ENCODE results near the gene RTCB.

Gene RTCB

DNA sequence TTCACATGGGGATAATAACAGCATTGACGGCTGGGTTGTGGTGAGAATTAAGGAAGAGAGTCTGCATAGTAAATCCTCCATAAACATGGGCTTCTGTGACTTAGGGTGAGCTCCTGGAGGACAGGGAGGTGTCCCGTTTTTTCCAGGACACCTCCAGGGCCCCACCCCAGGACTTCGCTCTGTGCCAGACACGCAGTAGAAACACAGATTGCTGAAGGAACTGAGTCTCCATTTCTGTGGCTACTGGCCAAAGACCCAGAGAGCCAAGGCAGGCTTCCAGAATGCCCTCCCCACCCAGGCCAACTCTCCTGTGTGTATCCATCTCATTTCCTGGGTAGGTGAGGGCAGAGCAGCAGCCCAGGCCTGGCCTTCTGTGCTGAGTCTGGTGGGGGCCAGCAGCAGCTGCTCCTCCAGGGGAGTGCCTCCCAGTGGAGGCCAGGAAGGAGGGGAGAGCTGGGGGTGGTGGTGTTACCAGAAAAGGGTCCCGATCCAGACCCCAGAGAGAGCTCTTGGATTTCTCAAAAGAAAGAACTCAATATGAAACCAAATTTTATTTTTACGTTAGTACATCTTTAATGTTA is 63.9 kb downstream of the RTCB start:
- H3K36me3 ChIP-seq = no peaks in the 10 kb centered on the region
- H3K4me1 ChIP-seq (ENCODE audit: control insufficient read depth in 1 of 2, insufficient read depth in 1 of 2, low read depth in 1 of 2, low read length in 1 of 2) = no peaks in the 10 kb centered on the region
- H3K27ac ChIP-seq = no peak overlapping the region
- H3K27me3 ChIP-seq = peaks cover 26% of the 10 kb centered on the region
- no peaks in the 10 kb centered on the region for H3K9me3 ChIP-seq
- H3K4me3 ChIP-seq (ENCODE audit: low read depth in 1 of 2, low read length in 1 of 2) = no peak overlapping the region
- TF ChIP-seq CTCF (IDR thresholded peaks at IDR 0.05) = no peak

- TF ChIP-seq CTCF (IDR thresholded peaks at IDR 0.05) = no peak
- H3K4me3 ChIP-seq (ENCODE audit: low read depth in 1 of 2, low read length in 1 of 2) = no peak overlapping the region
- H3K27me3 ChIP-seq = peaks cover 47% of the 10 kb centered on the region
- H3K36me3 ChIP-seq = no peaks in the 10 kb centered on the region
- no peaks in the 10 kb centered on the region for H3K4me1 ChIP-seq (ENCODE audit: control insufficient read depth in 1 of 2, insufficient read depth in 1 of 2, low read depth in 1 of 2, low read length in 1 of 2)
- no peak overlapping the region for H3K27ac ChIP-seq
- no peaks in the 10 kb centered on the region for H3K9me3 ChIP-seq
Measured at GRCh38 chr22:32343941-32344340, 68.1 kb downstream of the RTCB start.

DNA sequence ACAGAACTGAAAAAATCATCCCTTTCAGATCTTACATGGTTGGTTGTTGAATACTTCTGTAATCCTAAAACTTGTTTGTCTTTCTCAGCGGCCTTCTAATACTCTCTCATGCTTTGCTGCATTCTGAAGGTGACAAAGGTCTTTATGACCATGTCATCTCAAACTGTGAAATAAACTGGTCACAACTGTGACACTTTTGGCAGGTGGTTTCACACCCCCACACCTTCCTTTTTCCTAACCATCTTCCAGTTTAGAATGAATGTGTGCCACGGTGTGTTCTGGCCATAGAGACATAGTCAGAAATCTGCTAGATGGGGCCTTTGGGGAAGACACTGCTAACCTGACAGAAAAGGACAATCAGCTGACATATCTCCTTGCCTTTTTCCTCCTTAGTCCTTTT is 69.1 kb downstream of the RTCB start:
- Histone ChIP-seq H3K4me1 (ENCODE audit: control insufficient read depth in 1 of 2, insufficient read depth in 1 of 2, low read depth in 1 of 2, low read length in 1 of 2) (no peaks in the 10 kb centered on the region), H3K4me3 (ENCODE audit: low read depth in 1 of 2, low read length in 1 of 2) (no peak overlapping the region), H3K36me3 (no peaks in the 10 kb centered on the region), H3K27me3 (peaks cover 53% of the 10 kb centered on the region), H3K27ac (no peak overlapping the region), H3K9me3 (no peaks in the 10 kb centered on the region)
- no peak for TF ChIP-seq CTCF (IDR thresholded peaks at IDR 0.05)

GRCh38 chr22:32341122-32341740 is 70.8 kb downstream of the RTCB start:
- H3K36me3 ChIP-seq = no peaks in the 10 kb centered on the region
- H3K27me3 ChIP-seq = peaks cover 64% of the 10 kb centered on the region
- no peak for TF ChIP-seq CTCF (IDR thresholded peaks at IDR 0.05)
- H3K4me3 ChIP-seq (ENCODE audit: low read depth in 1 of 2, low read length in 1 of 2) = no peak overlapping the region
- no peaks in the 10 kb centered on the region for H3K9me3 ChIP-seq
- no peaks in the 10 kb centered on the region for H3K4me1 ChIP-seq (ENCODE audit: control insufficient read depth in 1 of 2, insufficient read depth in 1 of 2, low read depth in 1 of 2, low read length in 1 of 2)
- no peak overlapping the region for H3K27ac ChIP-seq

GRCh38 chr22:32340411-32340810 is 71.6 kb downstream of the RTCB start:
- H3K36me3 ChIP-seq = no peaks in the 10 kb centered on the region
- H3K4me1 ChIP-seq (ENCODE audit: control insufficient read depth in 1 of 2, insufficient read depth in 1 of 2, low read depth in 1 of 2, low read length in 1 of 2) = no peaks in the 10 kb centered on the region
- no peaks in the 10 kb centered on the region for H3K9me3 ChIP-seq
- H3K4me3 ChIP-seq (ENCODE audit: low read depth in 1 of 2, low read length in 1 of 2) = no peak overlapping the region
- TF ChIP-seq CTCF (IDR thresholded peaks at IDR 0.05) = no peak
- H3K27ac ChIP-seq = no peak overlapping the region
- peaks cover 61% of the 10 kb centered on the region for H3K27me3 ChIP-seq
